ENCODE measurements around the gene SHISA5. TPM values are rescaled to one million over a fixed set of nuclear protein-coding genes. Genes with fewer than 3 reads are reported as not detected.

Gene SHISA5, protein sequence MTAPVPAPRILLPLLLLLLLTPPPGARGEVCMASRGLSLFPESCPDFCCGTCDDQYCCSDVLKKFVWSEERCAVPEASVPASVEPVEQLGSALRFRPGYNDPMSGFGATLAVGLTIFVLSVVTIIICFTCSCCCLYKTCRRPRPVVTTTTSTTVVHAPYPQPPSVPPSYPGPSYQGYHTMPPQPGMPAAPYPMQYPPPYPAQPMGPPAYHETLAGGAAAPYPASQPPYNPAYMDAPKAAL
- total RNA-seq, result 100 to 1,000 TPM; 192 to 193 TPM
- 132 TPM for polyA plus RNA-seq (2013, experiment 1 of 2)
- polyA plus RNA-seq (2013, experiment 2 of 2), result 117 TPM
- long read RNA-seq, experiment 1, transcript SHISA5-206 (4 exons, 1,839 nt), result major isoform, 25 of 83 reads
- long read RNA-seq, experiment 1, transcript SHISA5-201 (6 exons, 2,369 nt), result minor isoform, 23 of 83 reads
- long read RNA-seq, experiment 1, partial matches to known transcripts, result 5 of 83 reads
- long read RNA-seq, experiment 1, other reads (novel, unspliced or antisense), result 26 of 83 reads
- long read RNA-seq, experiment 2, transcript SHISA5-208 (6 exons, 2,250 nt), result minor isoform, 5 of 624 reads
- long read RNA-seq, experiment 2, transcript SHISA5-212 (4 exons, 1,739 nt), result minor isoform, 6 of 624 reads
- long read RNA-seq, experiment 2, transcript SHISA5-206 (4 exons, 1,839 nt), result minor isoform, 218 of 624 reads
- long read RNA-seq, experiment 2, transcript SHISA5-201 (6 exons, 2,369 nt), result major isoform, 347 of 624 reads
- long read RNA-seq, experiment 2, partial matches to known transcripts, result 12 of 624 reads
- long read RNA-seq, experiment 2, other reads (novel, unspliced or antisense), result 33 of 624 reads
- long read RNA-seq, experiment 3, transcript SHISA5-212 (4 exons, 1,739 nt), result minor isoform, 8 of 1,127 reads
- long read RNA-seq, experiment 3, transcript SHISA5-206 (4 exons, 1,839 nt), result major isoform, 578 of 1,127 reads
- long read RNA-seq, experiment 3, transcript SHISA5-201 (6 exons, 2,369 nt), result minor isoform, 448 of 1,127 reads
- long read RNA-seq, experiment 3, partial matches to known transcripts, result 11 of 1,127 reads
- long read RNA-seq, experiment 3, other reads (novel, unspliced or antisense), result 70 of 1,127 reads
- long read RNA-seq, experiment 4, transcript SHISA5-201 (6 exons, 2,369 nt), result minor isoform, 5 of 138 reads
- long read RNA-seq, experiment 4, transcript SHISA5-206 (4 exons, 1,839 nt), result major isoform, 113 of 138 reads
- long read RNA-seq, experiment 4, transcript SHISA5-212 (4 exons, 1,739 nt), result minor isoform, 5 of 138 reads
- long read RNA-seq, experiment 4, partial matches to known transcripts, result 2 of 138 reads
- long read RNA-seq, experiment 4, other reads (novel, unspliced or antisense), result 12 of 138 reads

DNA sequence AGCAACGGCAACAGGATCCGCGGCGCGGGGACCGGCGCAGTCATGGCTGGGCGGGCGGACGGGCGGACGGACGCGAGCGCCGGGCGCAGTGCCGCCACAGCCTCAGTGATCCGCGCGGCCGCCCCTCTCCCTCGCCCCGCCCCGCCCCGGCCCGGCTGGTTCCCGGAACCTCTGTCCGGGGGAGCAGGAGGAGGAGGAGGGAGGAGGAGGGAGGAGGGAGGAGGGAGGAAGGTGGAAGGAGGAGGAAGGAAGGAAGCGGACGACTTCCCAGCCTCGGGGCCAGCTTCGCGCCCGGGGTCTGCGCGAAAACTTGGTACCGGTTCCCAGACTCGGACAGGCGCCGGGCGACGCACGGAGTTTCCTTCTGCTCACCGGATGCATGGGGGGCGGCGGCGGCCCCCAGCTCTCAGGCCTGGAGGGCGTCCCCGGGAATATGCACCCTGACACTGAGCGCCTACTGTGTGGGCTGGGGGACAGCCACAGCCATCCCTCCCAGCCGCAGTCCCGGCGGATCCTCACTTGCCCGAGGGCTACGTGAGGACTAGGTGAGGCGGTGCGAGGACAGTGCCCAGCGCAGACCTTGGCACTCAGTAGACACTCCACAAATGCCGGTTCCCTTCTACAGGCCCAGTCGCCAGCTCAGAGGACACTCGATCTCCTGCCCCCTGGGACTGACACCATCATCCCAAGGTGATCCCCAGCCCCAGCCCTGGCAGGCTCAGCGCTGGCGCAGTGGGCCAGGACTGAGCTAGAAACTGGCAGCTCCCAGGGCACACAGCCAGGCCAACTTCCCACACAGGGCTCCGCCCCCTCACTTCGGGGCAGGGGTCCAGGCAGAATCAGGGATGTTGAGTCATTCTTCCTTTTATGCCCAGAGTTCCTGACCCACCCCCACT is at the start of gene SHISA5:
TSS of gene SHISA5 (minus strand) at position 124 of the 896 bp plus-strand sequence. CDS start at position 44, 80 bp downstream.
- 10 to 27% methylated on average over 17 to 59 of the region's 66 CpGs for WGBS, 2 experiments (ENCODE audit: insufficient coverage in 1 of 2, insufficient read length in 1 of 2)
- Mint-ChIP-seq H3K36me3 (ENCODE audit: low read depth) (peaks cover 15% of the 10 kb centered on the region), H3K9me3 (no peaks in the 10 kb centered on the region), H3K27me3 (ENCODE audit: insufficient read depth) (peaks cover 5% of the 10 kb centered on the region), H3K4me1 (peaks cover 27% of the 10 kb centered on the region), H3K4me3 (peak within 1 kb of the TSS; percentile 81), H3K27ac (peak within 1 kb of the TSS; percentile 85)
- H3K27ac ChIP-seq (ENCODE audit: low read depth, low read length), result peak within 1 kb of the TSS; percentile 32
- DNase-seq, result peak; percentile 83
- peak within 1 kb of the TSS; percentile 88 for H3K4me3 ChIP-seq (ENCODE audit: low read length)
- H3K9ac ChIP-seq (ENCODE audit: extremely low read depth, low read length, poor library complexity, severe bottlenecking), result peak within 1 kb of the TSS; percentile 57
- H3K4me1 ChIP-seq (ENCODE audit: control insufficient read depth, insufficient read depth, low read length), result peaks cover 11% of the 10 kb centered on the region
- H3K27me3 ChIP-seq (ENCODE audit: control insufficient read depth, insufficient read depth, low read length, poor library complexity, severe bottlenecking), result no peaks in the 10 kb centered on the region
- no peak for TF ChIP-seq CTCF (conservative IDR thresholded peaks at IDR 0.05)
- H3K9me3 ChIP-seq (ENCODE audit: control insufficient read depth, low read length), result no peaks in the 10 kb centered on the region
- peaks cover 7% of the 10 kb centered on the region for H3K36me3 ChIP-seq (ENCODE audit: control insufficient read depth, insufficient read depth, low read length)

GRCh38 chr3:48553361-48553760 is 49.4 kb upstream of the SHISA5 start:
- no peaks in the 10 kb centered on the region for H3K36me3 ChIP-seq (ENCODE audit: control insufficient read depth, insufficient read depth, low read length)
- no peaks in the 10 kb centered on the region for H3K27me3 ChIP-seq (ENCODE audit: control insufficient read depth, insufficient read depth, low read length, poor library complexity, severe bottlenecking)
- no peak overlapping the region for H3K27ac Mint-ChIP-seq
- H3K4me1 Mint-ChIP-seq, result peaks cover 22% of the 10 kb centered on the region
- no peaks in the 10 kb centered on the region for H3K9me3 Mint-ChIP-seq
- no peak overlapping the region for H3K4me3 ChIP-seq (ENCODE audit: low read length)
- no peak for TF ChIP-seq CTCF (conservative IDR thresholded peaks at IDR 0.05)
- 91 to 97% methylated on average over 4 to 5 of the region's 5 CpGs for WGBS, 2 experiments (ENCODE audit: insufficient coverage in 1 of 2, insufficient read length in 1 of 2)
- H3K36me3 Mint-ChIP-seq (ENCODE audit: low read depth), result no peaks in the 10 kb centered on the region
- H3K27ac ChIP-seq (ENCODE audit: low read depth, low read length), result no peak overlapping the region
- H3K4me1 ChIP-seq (ENCODE audit: control insufficient read depth, insufficient read depth, low read length), result peaks cover 4% of the 10 kb centered on the region
- no peak overlapping the region for H3K9ac ChIP-seq (ENCODE audit: extremely low read depth, low read length, poor library complexity, severe bottlenecking)
- no peak overlapping the region for H3K4me3 Mint-ChIP-seq
- DNase-seq, result no peak
- H3K9me3 ChIP-seq (ENCODE audit: control insufficient read depth, low read length), result no peaks in the 10 kb centered on the region
- no peaks in the 10 kb centered on the region for H3K27me3 Mint-ChIP-seq (ENCODE audit: insufficient read depth)

All from endodermal cell (in vitro differentiated cells).